ENCODE results near the gene DSCAM.
"Not testable (repeated sequence)": the region's sequence is repeated elsewhere in the genome, so short reads cannot be mapped to it uniquely, and the experiment has no call there.

DSCAM gene

GRCh38 chr21:40054403-40054802, 792.6 kb downstream of the DSCAM start:
- no peak for DNase-seq (ENCODE audit: low read depth in 3 of 3)

DNA sequence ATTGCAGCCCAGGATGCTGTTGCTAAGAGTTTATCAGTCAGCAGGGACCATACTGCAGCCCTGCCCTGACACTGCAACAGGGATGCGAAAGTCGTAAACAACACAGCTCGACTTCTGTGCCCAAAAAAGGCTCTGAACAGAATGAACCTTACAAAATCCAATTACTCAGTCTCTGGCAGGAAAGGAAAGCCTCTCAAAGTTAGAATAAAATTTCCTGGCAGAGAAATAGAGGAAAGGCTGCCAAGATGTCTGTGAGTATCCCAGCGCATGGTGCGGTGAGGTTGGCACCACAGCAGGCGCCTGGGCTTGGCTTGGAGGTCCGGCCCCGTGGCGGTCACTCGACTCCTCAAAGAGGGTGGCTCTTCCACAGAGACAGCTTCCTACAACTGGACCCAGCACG, 794.0 kb downstream of the DSCAM start:
- no peak for DNase-seq (ENCODE audit: low read depth in 3 of 3)

DNA sequence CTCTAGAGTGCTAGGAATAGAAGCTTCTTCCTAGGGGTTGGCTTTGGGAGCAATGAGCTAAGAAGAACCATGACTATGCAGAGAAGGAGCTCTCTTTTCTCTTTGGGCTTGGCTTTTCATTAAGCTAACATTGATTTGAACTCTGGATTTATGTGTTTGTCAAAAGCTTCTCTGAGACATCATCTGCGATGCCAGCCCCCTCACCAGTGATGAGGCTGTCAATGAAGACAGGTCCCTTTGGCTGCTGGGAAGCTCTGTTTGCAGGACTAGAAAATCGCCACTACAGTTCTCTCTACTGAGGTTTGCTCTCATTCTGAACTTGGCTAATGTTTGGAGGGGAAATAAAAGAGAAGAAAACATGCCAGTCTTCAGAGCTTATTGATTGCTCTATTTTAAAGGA, 794.7 kb downstream of the DSCAM start:
- DNase-seq (ENCODE audit: low read depth in 3 of 3): no peak

DNA sequence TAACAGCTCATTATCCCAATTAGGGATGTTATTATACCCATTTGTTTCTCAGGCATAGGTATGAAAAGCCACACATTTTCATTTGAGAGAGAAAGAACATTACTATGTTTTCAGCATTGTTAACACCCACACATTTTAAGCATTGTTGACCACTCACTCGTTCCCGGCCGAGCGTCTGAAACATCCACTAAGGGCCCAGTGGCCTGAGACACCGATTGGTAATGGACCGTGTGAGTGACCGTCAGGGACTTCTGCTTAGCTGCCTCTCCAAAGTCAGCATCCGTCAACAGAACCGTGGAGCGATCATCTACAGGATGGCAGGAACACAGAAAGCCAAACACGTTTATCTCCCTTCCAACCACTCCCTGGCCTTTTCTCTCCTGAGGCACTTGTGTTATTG, 795.2 kb downstream of the DSCAM start:
- DNase-seq (ENCODE audit: low read depth in 3 of 3): no peak

GRCh38 chr21:40049931-40050290, 797.0 kb downstream of the DSCAM start:
- DNase-seq (ENCODE audit: low read depth in 3 of 3): no peak

DNA sequence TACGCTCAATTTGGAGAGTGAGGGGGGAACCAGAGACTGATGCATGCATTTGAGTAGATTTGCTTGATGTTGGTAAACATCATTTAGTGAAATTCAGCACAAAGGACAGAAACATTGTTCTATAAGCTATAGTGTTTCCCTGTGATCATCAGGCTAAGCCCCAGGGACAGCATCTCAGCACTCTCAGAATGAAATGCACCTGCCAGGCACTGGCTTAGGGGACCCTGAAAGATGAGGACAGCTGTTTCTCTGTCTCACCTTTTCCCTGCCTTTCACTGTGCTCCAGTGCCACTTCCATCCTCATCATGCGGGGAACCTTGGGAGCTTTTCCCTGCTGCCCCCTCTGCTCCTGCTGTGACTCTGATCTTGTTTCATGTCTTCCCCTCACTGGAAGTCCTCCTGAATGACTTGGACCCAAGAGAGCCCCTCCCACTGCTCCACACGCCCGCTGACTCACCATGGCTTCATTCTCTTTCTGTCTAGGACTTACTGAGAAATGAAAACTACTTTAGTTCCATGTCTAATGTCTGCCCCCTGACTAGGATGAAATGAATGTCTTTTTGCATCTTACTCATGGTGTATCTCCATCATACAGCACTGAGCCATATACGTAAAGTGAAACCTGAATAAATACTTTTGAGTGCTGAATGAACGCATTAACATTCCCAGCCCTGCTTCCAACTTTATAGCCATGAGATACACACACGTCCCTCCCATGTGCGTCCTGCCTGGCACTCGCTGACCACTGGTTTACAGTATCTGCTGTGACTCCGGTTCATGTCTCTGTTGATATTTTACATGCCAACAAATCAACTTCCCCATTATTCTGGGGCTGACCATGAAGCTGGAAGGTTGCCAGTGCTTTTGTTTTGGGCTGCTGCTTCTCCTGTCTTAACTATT, 797.7 kb downstream of the DSCAM start:
- no peak for DNase-seq (ENCODE audit: low read depth in 3 of 3)

GRCh38 chr21:40047993-40048730, 798.8 kb downstream of the DSCAM start:
- DNase-seq (ENCODE audit: low read depth in 3 of 3): no peak

DNA sequence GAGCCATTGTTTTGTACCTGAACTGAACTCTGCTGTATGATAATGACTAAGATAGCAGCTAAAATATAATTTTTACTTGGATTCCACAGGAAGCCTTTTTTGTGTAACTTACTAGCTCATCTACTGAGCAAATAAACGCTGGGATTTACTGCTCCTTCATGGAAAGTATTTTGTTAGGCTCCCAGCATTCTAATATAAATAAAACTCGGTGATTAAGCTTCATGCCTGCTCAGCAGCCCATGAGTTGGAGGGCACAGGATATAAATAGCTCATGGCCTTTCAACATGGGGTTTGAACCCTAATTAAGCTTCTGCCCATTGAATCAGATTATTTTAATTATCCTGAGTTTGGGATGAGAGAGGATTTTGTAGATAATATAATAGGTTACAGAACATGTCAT, 799.7 kb downstream of the DSCAM start:
- DNase-seq (ENCODE audit: low read depth in 3 of 3): no peak

DNA sequence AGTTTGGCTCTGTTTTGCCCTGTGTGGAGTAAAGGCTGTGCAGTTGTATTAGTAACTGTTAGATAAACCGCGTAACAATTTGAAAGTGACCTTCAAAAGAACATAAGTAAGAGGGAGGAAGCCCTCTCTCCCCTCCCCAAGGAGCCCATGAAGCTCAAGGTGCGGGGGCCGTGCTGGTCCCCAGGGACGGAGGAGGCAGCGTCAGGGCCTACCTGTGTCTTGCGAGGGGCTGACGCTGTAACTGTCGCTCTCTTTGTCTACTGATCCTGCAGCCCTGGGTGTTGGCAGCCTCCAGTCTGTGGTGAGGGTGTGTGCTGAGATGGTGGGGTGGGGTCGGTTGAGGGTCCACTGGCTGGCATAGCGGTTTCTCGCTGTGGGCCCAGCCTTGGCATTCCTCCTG, 803.1 kb downstream of the DSCAM start:
- no peak for DNase-seq (ENCODE audit: low read depth in 3 of 3)

DNA sequence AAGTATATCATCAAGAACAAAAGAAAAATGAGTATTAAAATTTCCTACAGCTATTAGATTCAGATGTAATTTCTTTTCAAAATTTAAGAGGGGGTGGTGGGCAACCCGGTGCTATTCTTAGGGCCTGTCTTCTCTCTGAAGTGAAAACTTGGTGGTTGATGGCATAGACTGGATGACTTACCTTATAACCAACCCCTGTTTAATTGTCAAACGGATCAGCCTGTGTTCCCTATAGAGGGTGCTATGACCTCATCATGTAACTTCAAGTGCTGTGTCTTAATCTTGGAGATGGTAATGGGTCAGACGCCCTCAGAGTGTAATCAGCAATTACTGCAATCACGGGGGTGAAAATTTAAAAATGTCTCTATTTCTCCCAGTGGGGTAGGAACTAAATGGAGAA, 803.5 kb downstream of the DSCAM start:
- DNase-seq (ENCODE audit: low read depth in 3 of 3): no peak

DNA sequence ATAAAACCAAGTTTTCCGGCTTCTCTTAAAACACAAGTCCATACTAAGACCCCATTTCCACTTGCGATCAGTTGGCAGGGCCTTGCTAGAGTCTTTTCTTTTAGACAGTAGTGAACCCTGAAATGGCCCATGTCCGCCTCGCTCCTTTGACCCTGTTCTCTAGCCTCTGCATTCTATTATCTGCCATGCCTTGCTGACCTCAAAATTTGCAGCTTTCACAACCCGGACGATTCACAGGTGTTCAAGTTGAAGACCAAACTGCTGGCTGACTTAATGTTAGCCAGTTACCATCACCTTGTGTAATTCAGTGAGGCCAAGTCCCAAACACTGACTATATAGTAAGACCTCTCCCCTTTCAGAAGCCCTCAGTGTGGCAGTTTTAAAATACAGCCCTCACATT, 805.5 kb downstream of the DSCAM start:
- DNase-seq (ENCODE audit: low read depth in 3 of 3): no peak

GRCh38 chr21:40033156-40033782, 813.7 kb downstream of the DSCAM start:
- not testable (repeated sequence) for DNase-seq (ENCODE audit: low read depth in 3 of 3)

GRCh38 chr21:40029888-40030287, 817.1 kb downstream of the DSCAM start:
- no peak for DNase-seq (ENCODE audit: low read depth in 3 of 3)

DNA sequence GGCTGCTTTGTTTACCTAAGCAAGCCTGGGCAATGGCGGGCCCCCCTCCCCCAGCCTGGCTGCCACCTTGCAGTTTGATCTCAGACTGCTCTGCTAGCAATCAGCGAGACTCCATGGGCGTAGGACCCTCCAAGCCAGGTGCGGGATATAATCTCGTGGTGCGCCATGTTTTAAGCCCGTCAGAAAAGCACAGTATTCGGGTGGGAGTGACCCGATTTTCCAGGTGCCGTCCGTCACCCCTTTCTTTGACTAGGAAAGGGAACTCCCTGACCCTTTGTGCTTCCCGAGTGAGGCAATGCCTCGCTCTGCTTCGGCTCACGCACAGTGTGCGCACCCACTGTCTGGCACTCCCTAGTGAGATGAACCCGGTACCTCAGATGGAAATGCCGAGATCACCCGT, 818.6 kb downstream of the DSCAM start:
- DNase-seq (ENCODE audit: low read depth in 3 of 3): not testable (repeated sequence)

DNA sequence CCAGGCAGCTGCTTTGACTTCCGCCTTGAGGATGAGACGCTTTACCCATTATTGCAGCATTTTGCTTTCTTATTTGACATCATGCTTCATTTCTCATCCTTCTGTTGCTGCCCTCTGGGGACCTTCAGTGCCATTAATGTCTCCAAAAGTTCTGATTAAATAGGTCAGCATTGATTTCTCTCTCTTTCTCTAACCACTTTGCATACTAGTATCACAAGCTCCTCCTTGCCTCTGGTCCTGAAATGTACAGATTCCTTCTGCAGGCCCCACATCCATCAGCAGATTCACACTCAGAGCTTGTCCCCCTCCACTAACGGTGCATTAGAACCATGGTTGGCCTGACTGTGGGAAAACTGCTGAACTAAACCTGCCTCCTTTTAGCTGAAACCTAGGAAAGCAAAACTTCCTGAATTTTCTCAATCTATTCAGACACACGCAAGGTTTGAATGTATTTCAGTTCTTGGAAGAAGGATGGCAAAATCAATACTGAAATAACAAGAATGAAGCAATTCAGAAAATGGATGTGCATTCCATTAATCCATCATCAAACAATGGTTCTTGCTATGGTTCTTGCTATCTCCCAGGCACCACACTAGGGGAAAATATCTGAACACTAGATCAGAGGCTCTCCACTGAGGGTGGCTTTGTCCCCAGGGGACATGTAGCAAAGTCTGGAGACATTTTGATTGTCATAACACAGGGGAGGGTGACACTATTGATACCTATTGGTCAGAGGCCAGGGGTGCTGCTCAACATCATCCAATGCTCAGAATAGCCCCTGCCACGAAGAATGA, 825.2 kb downstream of the DSCAM start:
- no peak for DNase-seq (ENCODE audit: low read depth in 3 of 3)

- no peak for DNase-seq (ENCODE audit: low read depth in 3 of 3)
These were observed 826.3 kb downstream of the DSCAM start for GRCh38 chr21:40020651-40021050.

DNA sequence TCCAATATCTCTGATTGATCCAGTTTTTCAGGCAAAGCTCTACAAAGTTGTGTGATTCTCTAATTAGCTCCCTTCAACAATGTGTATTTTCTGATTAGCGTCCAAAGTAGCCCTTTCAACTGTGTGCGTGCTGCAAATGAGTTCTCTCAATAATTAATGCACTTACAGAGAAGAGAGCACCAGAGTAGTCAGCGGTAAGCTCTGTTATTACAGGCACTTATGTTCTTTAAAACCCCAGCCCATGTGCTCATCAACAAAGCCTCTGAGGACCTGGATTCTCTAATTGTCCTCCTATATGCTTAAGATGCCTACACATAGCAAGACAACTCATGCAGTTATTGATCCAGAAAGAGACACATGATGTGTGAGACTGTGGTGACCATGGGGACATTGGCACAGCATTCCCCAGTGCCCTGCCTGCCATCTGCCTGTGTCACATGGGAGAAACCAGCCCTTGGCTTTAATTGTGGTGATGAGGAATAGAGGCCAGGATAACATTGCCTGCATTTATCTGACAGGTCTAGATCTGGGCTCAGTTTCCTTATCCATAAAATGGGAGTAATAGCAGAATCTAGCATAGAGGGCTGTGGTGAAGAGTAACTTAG, 828.0 kb downstream of the DSCAM start:
- DNase-seq (ENCODE audit: low read depth in 3 of 3): no peak

GRCh38 chr21:40016667-40017066, 830.3 kb downstream of the DSCAM start:
- DNase-seq (ENCODE audit: low read depth in 3 of 3): no peak

- no peak for DNase-seq (ENCODE audit: low read depth in 3 of 3)
These were observed 830.7 kb downstream of the DSCAM start for GRCh38 chr21:40016234-40016633.

GRCh38 chr21:40015818-40016217, 831.1 kb downstream of the DSCAM start:
- DNase-seq (ENCODE audit: low read depth in 3 of 3): no peak

DNA sequence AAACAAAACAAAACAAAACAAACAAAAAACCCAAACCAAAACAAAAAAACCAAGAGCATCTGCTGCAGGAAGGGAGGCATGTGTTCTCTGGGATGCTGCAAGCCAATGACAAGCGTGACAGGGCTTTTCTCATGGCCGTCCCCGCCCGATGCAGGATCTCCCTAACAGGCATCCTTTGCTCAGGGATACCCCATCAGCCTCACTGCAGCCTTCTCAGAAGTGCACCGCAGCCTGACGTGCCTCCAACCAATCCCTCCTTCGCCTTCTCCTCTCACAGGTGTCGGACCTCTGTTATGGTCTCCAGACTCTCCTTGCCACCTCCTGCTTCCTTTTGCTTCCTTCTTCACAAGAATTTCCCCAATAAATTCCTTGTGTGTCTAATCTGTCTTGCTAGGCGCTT, 832.6 kb downstream of the DSCAM start:
- no peak for DNase-seq (ENCODE audit: low read depth in 3 of 3)

Data from stimulated activated CD4-positive, alpha-beta T cell treated with anti-CD3 and anti-CD28 coated beads, TNF-alpha, amount 100 ng/mL, for 24 hours (primary cell).